H1 (cell line): ENCODE data around the gene GYPA. TPM values are rescaled to one million over a fixed set of nuclear protein-coding genes. Genes with fewer than 3 reads are reported as not detected.

Experiments used
- CTCF ChIA-PET: fragments of 300-600 bp; sonication (Branson Sonifier 250); formaldehyde crosslinking; loops from one replicate; lab custom pipeline; 2021; ENCODE audit not compliant: partially characterized antibody; lab: Charles Lee
- POLR2A ChIA-PET: fragments of 300-600 bp; sonication (Branson Sonifier 250); formaldehyde crosslinking; loops from one replicate; lab custom pipeline; 2021; ENCODE audit warnings: inconsistent platforms; ENCODE audit not compliant: partially characterized antibody; lab: Charles Lee
- DNase-seq, 2 experiments: peaks; one replicate each; pipeline versions ENCODE4 v3.0.0 to v3.0.0-alpha.2; 2010 to 2022; ENCODE audit warnings: low spot score in 2 of 2, low read depth in 1 of 2, mixed read lengths in 1 of 2
- FAIRE-seq: peaks from 2 replicates; lab custom pipeline; 2011; peaks lifted over from hg19 to GRCh38; lab: Jason Lieb, UNC
- H2AFZ ChIP-seq: 2 replicates; pipeline ENCODE4 v1.8.1; 2012; ENCODE audit warnings: low read length, inconsistent platforms
- H2AK5ac ChIP-seq: 2 replicates; pipeline ENCODE4 v1.6.1; 2013; ENCODE audit warnings: low read depth, low read length
- H2BK120ac ChIP-seq: replicated peaks from 2 replicates; pipeline ENCODE3; 2013; ENCODE audit warnings: low read depth, low read length, inconsistent platforms
- H2BK12ac ChIP-seq: 2 replicates; pipeline ENCODE4 v1.6.1; 2013; ENCODE audit warnings: low read depth, low read length
- H2BK15ac ChIP-seq: 2 replicates; pipeline ENCODE4 v1.6.1; 2013; ENCODE audit warnings: low read length
- H2BK20ac ChIP-seq: 2 replicates; pipeline ENCODE4 v1.6.1; 2013; ENCODE audit warnings: low read length
- H2BK5ac ChIP-seq: 2 replicates; pipeline ENCODE4 v1.6.1; 2013; ENCODE audit warnings: low read depth, low read length
- H3K14ac ChIP-seq: 2 replicates; pipeline ENCODE4 v1.6.1; 2013; ENCODE audit warnings: inconsistent platforms; ENCODE audit not compliant: insufficient read length
- H3K18ac ChIP-seq: 2 replicates; pipeline ENCODE4 v1.6.1; 2013; ENCODE audit warnings: low read length; ENCODE audit errors: extremely low read depth
- H3K23ac ChIP-seq: 2 replicates; pipeline ENCODE4 v1.6.1; 2013; ENCODE audit warnings: inconsistent platforms; ENCODE audit not compliant: insufficient read length
- H3K23me2 ChIP-seq: 2 replicates; pipeline ENCODE4 v1.6.1; 2013; ENCODE audit warnings: low read depth, low read length
- H3K27ac ChIP-seq: 2 replicates; pipeline ENCODE4 v1.6.1; 2011; ENCODE audit warnings: low read depth, low read length, inconsistent platforms
- H3K27me3 ChIP-seq, 4 experiments: replicated peaks in 1 of 4; 1 replicate in 1 of 4; 2 replicates in 3 of 4; pipeline versions ENCODE4 v1.6.1 to v1.8.1; 2011 to 2013; ENCODE audit warnings: low read length in 3 of 4, mild to moderate bottlenecking in 3 of 4, inconsistent platforms in 2 of 4, mixed read lengths in 2 of 4, moderate library complexity in 1 of 4; ENCODE audit not compliant: control insufficient read depth in 3 of 4, insufficient read depth in 3 of 4; ENCODE audit errors: extremely low read depth in 1 of 4
- H3K36me3 ChIP-seq, 4 experiments: 2 replicates each; pipeline versions ENCODE4 v1.6.1 to v1.8.1; 2011 to 2013; ENCODE audit warnings: mild to moderate bottlenecking in 4 of 4, low read length in 3 of 4, moderate library complexity in 2 of 4, control low read depth in 1 of 4, inconsistent platforms in 1 of 4; ENCODE audit not compliant: insufficient read depth in 4 of 4, control insufficient read depth in 2 of 4
- H3K4ac ChIP-seq: replicated peaks from 2 replicates; pipeline ENCODE3; 2013; ENCODE audit warnings: low read length, low read depth, mixed read lengths, inconsistent platforms; ENCODE audit not compliant: insufficient read length
- H3K4me1 ChIP-seq, 4 experiments: replicated peaks in 1 of 4; 1 replicate in 1 of 4; 2 replicates in 3 of 4; pipeline versions ENCODE4 v1.6.1 to v1.8.1; 2011 to 2013; ENCODE audit warnings: low read length in 3 of 4, inconsistent platforms in 2 of 4, mixed read lengths in 1 of 4; ENCODE audit not compliant: insufficient read depth in 4 of 4, control insufficient read depth in 3 of 4
- H3K4me2 ChIP-seq, 2 experiments: 2 replicates each; pipeline versions ENCODE4 v1.6.1 to v1.8.1; 2011 to 2013; ENCODE audit warnings: low read depth in 2 of 2, low read length in 2 of 2, control low read depth in 1 of 2, inconsistent platforms in 1 of 2, mild to moderate bottlenecking in 1 of 2; ENCODE audit not compliant: insufficient read depth in 1 of 2
- H3K4me3 ChIP-seq, 4 experiments: fragments of 200-600, 300-600 bp in 1 of 4; sonication (generic), shearing (Covaris generic), sonication (Bioruptor Twin) in 1 of 4; 2 replicates each; pipeline versions ENCODE4 v1.5.1 to v1.8.1; 2011 to 2016; ENCODE audit warnings: low read length in 4 of 4, low read depth in 3 of 4, control low read depth in 2 of 4, inconsistent platforms in 2 of 4, mild to moderate bottlenecking in 2 of 4, mixed read lengths in 1 of 4, moderate library complexity in 1 of 4; ENCODE audit not compliant: insufficient read depth in 2 of 4; ENCODE audit errors: extremely low read depth in 1 of 4
- H3K56ac ChIP-seq: replicated peaks from 2 replicates; pipeline ENCODE3; 2013; ENCODE audit warnings: low read depth, mild to moderate bottlenecking, mixed read lengths, low read length, inconsistent platforms; ENCODE audit not compliant: insufficient read length
- H3K79me1 ChIP-seq: 2 replicates; pipeline ENCODE4 v1.6.1; 2013; ENCODE audit warnings: low read depth, low read length, control low read depth
- H3K79me2 ChIP-seq, 2 experiments: 2 replicates each; pipeline versions ENCODE4 v1.6.1 to v1.8.1; 2012 to 2013; ENCODE audit warnings: low read length in 2 of 2, mild to moderate bottlenecking in 2 of 2, inconsistent platforms in 1 of 2; ENCODE audit not compliant: insufficient read depth in 2 of 2, control insufficient read depth in 1 of 2
- H3K9ac ChIP-seq, 4 experiments: replicated peaks in 1 of 4; 1 replicate in 1 of 4; 2 replicates in 3 of 4; pipeline versions ENCODE4 v1.6.1 to v1.8.1; 2011 to 2013; ENCODE audit warnings: low read depth in 3 of 4, low read length in 3 of 4, control low read depth in 2 of 4, mild to moderate bottlenecking in 2 of 4, moderate library complexity in 2 of 4, inconsistent platforms in 1 of 4; ENCODE audit errors: extremely low read depth in 1 of 4
- H3K9me3 ChIP-seq, 2 experiments: 2 replicates each; pipeline versions ENCODE4 v1.6.1 to v1.8.1; 2012 to 2013; ENCODE audit warnings: mild to moderate bottlenecking in 2 of 2, moderate library complexity in 2 of 2, control low read depth in 1 of 2, inconsistent platforms in 1 of 2, low read depth in 1 of 2, low read length in 1 of 2, mixed read lengths in 1 of 2; ENCODE audit not compliant: insufficient read depth in 2 of 2
- H4K20me1 ChIP-seq, 2 experiments: replicated peaks in 1 of 2; 2 replicates each; pipeline versions ENCODE3 to v1.8.1; 2011 to 2013; ENCODE audit warnings: inconsistent platforms in 2 of 2, low read length in 2 of 2, mild to moderate bottlenecking in 1 of 2; ENCODE audit not compliant: insufficient read depth in 2 of 2, control insufficient read depth in 1 of 2
- H4K5ac ChIP-seq: 2 replicates; pipeline ENCODE4 v1.6.1; 2013; ENCODE audit warnings: low read length, low read depth, mixed read lengths, inconsistent platforms; ENCODE audit not compliant: insufficient read length
- H4K8ac ChIP-seq: 2 replicates; pipeline ENCODE4 v1.8.0; 2013; ENCODE audit warnings: mild to moderate bottlenecking, moderate library complexity, low read length, inconsistent platforms; ENCODE audit not compliant: insufficient read depth; ENCODE audit errors: extremely low read depth
- H4K91ac ChIP-seq: replicated peaks from 2 replicates; pipeline ENCODE3; 2013; ENCODE audit warnings: low read length, mixed read lengths, inconsistent platforms; ENCODE audit not compliant: insufficient read length
- SIX5 ChIP-seq: IDR thresholded peaks from 2 replicates; pipeline ENCODE4 v1.6.1; 2011; ENCODE audit warnings: mild to moderate bottlenecking, low read depth, low read length
- SUZ12 ChIP-seq: fragments of 200-600 bp; sonication (generic); IDR thresholded peaks from 2 replicates; pipeline ENCODE4 v1.6.1; 2012; ENCODE audit warnings: mild to moderate bottlenecking, inconsistent platforms, low read length, moderate library complexity, mixed read lengths
- TAF1 ChIP-seq: IDR thresholded peaks from 2 replicates; pipeline ENCODE4 v1.6.1; 2011; ENCODE audit warnings: mild to moderate bottlenecking, low read depth, low read length
- WGBS, 2 experiments: shearing (Covaris generic) in 1 of 2; methylation state at CpG; one replicate each; pipeline versions ENCODE4 v1.1.6 to v1.1.7; 2013 to 2015; ENCODE audit warnings: low lambda C conversion rate in 2 of 2, mixed read lengths in 2 of 2, inconsistent platforms in 1 of 2, low coverage in 1 of 2, missing lambda C conversion rate in 1 of 2; ENCODE audit not compliant: insufficient replicate concordance in 2 of 2, insufficient coverage in 1 of 2, insufficient read length in 1 of 2; ENCODE audit errors: extremely low coverage in 1 of 2, missing lambda C conversion rate in 1 of 2; 5-methylcytosine and 5-hydroxymethylcytosine counted together
- polyA plus RNA-seq, 7 experiments: library from polyadenylated mRNA; depleted of rRNA in 3 of 7; stranded (reverse) in 5 of 7; unstranded in 2 of 7; fragments of >200 nt in 5 of 7; fragments of 200-250 nt in 2 of 7; gene quantifications; 1 replicate in 5 of 7; 2 replicates in 1 of 7; 4 replicates in 1 of 7; pipeline versions ENCODE4 v1.2.1 to v1.2.3, GENCODE V29; 2011 to 2013; ENCODE audit warnings: missing spikeins in 2 of 7, mixed read lengths in 2 of 7
- total RNA-seq: library from RNA; stranded (reverse); fragmentation: NEBNext Ultra II Directional; extraction: Animal tissue kit (Norgen Biotek cat#: 25700); gene quantifications from 2 replicates; pipeline ENCODE4 v1.2.1, GENCODE V29; 2021

GYPA gene
- total and polyA plus RNA-seq, 2 of the 8 experiments (the other 6 are each of a cell fraction or from before 2014, with no cell fraction given), result not detected

- POLR2A ChIA-PET, result no interaction called here
- H3K4me1 ChIP-seq, result no peaks in the 10 kb centered on the region
- 93% methylated on average over 2 of the region's 2 CpGs; no CpG with 5 or more reads in 1 of the 2 experiments for WGBS, 2 experiments
- H3K36me3 ChIP-seq, result no peaks in the 10 kb centered on the region; a peak in 1 of 8 replicates
- no peak for DNase-seq
- H3K56ac ChIP-seq, result no peak overlapping the region
- H3K4me3 ChIP-seq, result no peak overlapping the region
- no peak overlapping the region for H4K5ac ChIP-seq
- H2BK15ac ChIP-seq, result no peak overlapping the region
- H3K9ac ChIP-seq, result no peak overlapping the region
- H3K79me2 ChIP-seq, result no peaks in the 10 kb centered on the region
- H2AK5ac ChIP-seq, result no peak overlapping the region
- H2BK20ac ChIP-seq, result no peak overlapping the region
- H4K91ac ChIP-seq, result no peak overlapping the region
- H4K20me1 ChIP-seq, result no peaks in the 10 kb centered on the region
- no peak overlapping the region for H2BK5ac ChIP-seq
- H3K14ac ChIP-seq, result no peak overlapping the region
- H2AFZ ChIP-seq, result no peak overlapping the region
- H3K4ac ChIP-seq, result no peak overlapping the region
- no peak overlapping the region for H2BK12ac ChIP-seq
- H3K23ac ChIP-seq, result no peak overlapping the region
- no peak overlapping the region for H3K27ac ChIP-seq
- H3K27me3 ChIP-seq, result no peaks in the 10 kb centered on the region
- H3K9me3 ChIP-seq, result peaks cover 0 to 9% of the 10 kb centered on the region in 2 experiments; a peak in 1 of 4 replicates
- TF ChIP-seq SUZ12 (no peak), TAF1 (no peak), SIX5 (no peak)
- TF ChIP-seq, all 59 proteins: peak for 0
- Histone ChIP-seq H3K4me2 (no peak overlapping the region), H4K8ac (no peak overlapping the region), H3K79me1 (no peaks in the 10 kb centered on the region), H2BK120ac (no peak overlapping the region), H3K23me2 (no peaks in the 10 kb centered on the region), H3K18ac (no peak overlapping the region)
- CTCF ChIA-PET, result no interaction called here
- no peak for FAIRE-seq
Observed at GRCh38 chr4:144154044-144154443, 13.5 kb upstream of the GYPA start.
